Measurements from ENCODE around the gene IGF2R. TPM values are rescaled to one million over a fixed set of nuclear protein-coding genes. Genes with fewer than 3 reads are reported as not detected.

Gene IGF2R
- total RNA-seq, 5 donors from 2014 or later (not counting 1 experiment from before 2014, with no cell fraction given): 63.4 to 87.5 (median 70.5) TPM

DNA sequence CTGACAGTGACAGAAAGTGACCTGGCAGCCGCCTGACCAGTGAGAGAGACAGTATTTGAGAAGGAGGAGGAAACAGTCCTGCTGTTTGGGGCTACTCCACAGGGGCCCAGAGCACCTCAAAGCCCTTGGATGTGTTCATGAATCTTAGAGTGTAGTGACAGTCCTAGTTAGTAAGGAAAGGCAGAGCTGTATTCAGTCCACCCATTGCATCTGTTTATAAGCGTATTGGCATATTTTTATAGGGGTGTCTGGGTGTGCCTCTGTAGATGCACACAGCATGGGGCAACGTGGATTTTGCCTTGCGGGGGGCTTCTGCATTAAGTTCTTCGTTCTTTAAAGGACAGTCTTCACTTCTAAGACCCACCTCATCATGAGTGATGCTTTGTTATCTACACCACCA is 108.1 kb downstream of the IGF2R start:
- Histone ChIP-seq H3K4me3 (ENCODE audit: control insufficient read depth in 1 of 2, extremely low read depth in 1 of 2, low read length in 1 of 2) (no peak overlapping the region), H3K27me3 (replicated peaks in 1 of 2; ENCODE audit: control insufficient read depth in 2 of 2, extremely low read depth in 1 of 2, insufficient read depth in 2 of 2, low read length in 1 of 2) (no peaks in the 10 kb centered on the region), H3K4me1 (ENCODE audit: control insufficient read depth in 1 of 2, extremely low read depth in 1 of 2, insufficient read depth in 2 of 2, low read length in 2 of 2) (no peaks in the 10 kb centered on the region), H3K9me3 (no peaks in the 10 kb centered on the region), H3K27ac (ENCODE audit: low read length) (no peak overlapping the region), H3K36me3 (ENCODE audit: control insufficient read depth in 2 of 2, extremely low read depth in 1 of 2, insufficient read depth in 1 of 2, low read length in 1 of 2) (peaks cover 34 to 94% of the 10 kb centered on the region in 2 donors)
- POLR2A ChIA-PET: no interaction called here
- CTCF ChIA-PET: no interaction called here
- Mint-ChIP-seq H3K27ac (peak overlapping the region in 1 of 2 donors; percentile 50), H3K4me3 (no peak overlapping the region), H3K9me3 (no peaks in the 10 kb centered on the region), H3K27me3 (no peaks in the 10 kb centered on the region), H3K4me1 (no peaks in the 10 kb centered on the region), H3K36me3 (peaks cover 68% of the 10 kb centered on the region)
- WGBS (ENCODE audit: insufficient coverage): 85% methylated on average over 2 of the region's 5 CpGs
- DNase-seq (no peak), ATAC-seq (replicated peaks in 1 of 4) (no peak)

GRCh38 chr6:160077526-160077925 is 108.6 kb downstream of the IGF2R start:
- Mint-ChIP-seq H3K36me3 (peaks cover 64% of the 10 kb centered on the region), H3K27me3 (no peaks in the 10 kb centered on the region), H3K4me3 (no peak overlapping the region), H3K27ac (no peak overlapping the region), H3K9me3 (no peaks in the 10 kb centered on the region), H3K4me1 (no peaks in the 10 kb centered on the region)
- WGBS (ENCODE audit: insufficient coverage): no CpG with 5 or more reads among the region's 2 CpGs
- H3K4me1 ChIP-seq (ENCODE audit: control insufficient read depth in 1 of 2, extremely low read depth in 1 of 2, insufficient read depth in 2 of 2, low read length in 2 of 2): no peaks in the 10 kb centered on the region
- DNase-seq (no peak), ATAC-seq (replicated peaks in 1 of 4) (no peak)
- no peaks in the 10 kb centered on the region for H3K27me3 ChIP-seq (replicated peaks in 1 of 2; ENCODE audit: control insufficient read depth in 2 of 2, extremely low read depth in 1 of 2, insufficient read depth in 2 of 2, low read length in 1 of 2)
- H3K9me3 ChIP-seq: no peaks in the 10 kb centered on the region
- no peak overlapping the region for H3K27ac ChIP-seq (ENCODE audit: low read length)
- ChIA-PET POLR2A (no interaction called here), CTCF (no interaction called here)
- H3K4me3 ChIP-seq (ENCODE audit: control insufficient read depth in 1 of 2, extremely low read depth in 1 of 2, low read length in 1 of 2): no peak overlapping the region
- H3K36me3 ChIP-seq (ENCODE audit: control insufficient read depth in 2 of 2, extremely low read depth in 1 of 2, insufficient read depth in 1 of 2, low read length in 1 of 2): peaks cover 30 to 91% of the 10 kb centered on the region in 2 donors

- no peaks in the 10 kb centered on the region for H3K9me3 Mint-ChIP-seq
- no peaks in the 10 kb centered on the region for H3K9me3 ChIP-seq
- no peak overlapping the region for H3K27ac Mint-ChIP-seq
- peaks cover 63% of the 10 kb centered on the region for H3K36me3 Mint-ChIP-seq
- ATAC-seq (replicated peaks in 1 of 4): no peak
- peaks cover 18 to 85% of the 10 kb centered on the region in 2 donors for H3K36me3 ChIP-seq (ENCODE audit: control insufficient read depth in 2 of 2, extremely low read depth in 1 of 2, insufficient read depth in 1 of 2, low read length in 1 of 2)
- no peak overlapping the region for H3K27ac ChIP-seq (ENCODE audit: low read length)
- no peak overlapping the region for H3K4me3 ChIP-seq (ENCODE audit: control insufficient read depth in 1 of 2, extremely low read depth in 1 of 2, low read length in 1 of 2)
- CTCF ChIA-PET: no interaction called here
- no peaks in the 10 kb centered on the region for H3K4me1 Mint-ChIP-seq
- 97% methylated on average over 20 of the region's 23 CpGs for WGBS (ENCODE audit: insufficient coverage)
- H3K27me3 Mint-ChIP-seq: no peaks in the 10 kb centered on the region
- H3K4me1 ChIP-seq (ENCODE audit: control insufficient read depth in 1 of 2, extremely low read depth in 1 of 2, insufficient read depth in 2 of 2, low read length in 2 of 2): no peaks in the 10 kb centered on the region
- H3K27me3 ChIP-seq (replicated peaks in 1 of 2; ENCODE audit: control insufficient read depth in 2 of 2, extremely low read depth in 1 of 2, insufficient read depth in 2 of 2, low read length in 1 of 2): no peaks in the 10 kb centered on the region
- no peak for DNase-seq
- POLR2A ChIA-PET: interaction anchor here in 1 of 2 donors (0.6 kb wide), 1 partner anchor 228 kb away, joined by 10 read pairs; no protein-coding TSS in a partner anchor
- H3K4me3 Mint-ChIP-seq: no peak overlapping the region
Measured at GRCh38 chr6:160078883-160079685, 110.2 kb downstream of the IGF2R start.

DNA sequence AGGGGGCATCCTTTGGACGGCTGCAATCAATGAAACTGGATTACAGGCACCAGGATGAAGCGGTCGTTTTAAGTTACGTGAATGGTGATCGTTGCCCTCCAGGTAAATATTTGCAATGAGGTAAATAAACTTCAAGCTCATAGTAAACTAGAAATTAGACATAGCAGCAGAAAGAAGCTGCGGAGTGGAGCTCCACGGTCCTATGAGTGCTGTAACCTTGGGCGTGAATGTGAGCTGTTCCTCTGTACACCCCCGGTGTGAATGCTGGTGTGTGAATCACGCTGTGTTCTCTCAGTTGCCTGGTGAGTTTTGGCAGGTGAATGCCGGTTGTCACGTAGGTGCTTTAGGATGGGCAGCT is 110.8 kb downstream of the IGF2R start:
- H3K4me1 ChIP-seq (ENCODE audit: control insufficient read depth in 1 of 2, extremely low read depth in 1 of 2, insufficient read depth in 2 of 2, low read length in 2 of 2): no peaks in the 10 kb centered on the region
- peaks cover 24 to 85% of the 10 kb centered on the region in 2 donors for H3K36me3 ChIP-seq (ENCODE audit: control insufficient read depth in 2 of 2, extremely low read depth in 1 of 2, insufficient read depth in 1 of 2, low read length in 1 of 2)
- Mint-ChIP-seq H3K27ac (no peak overlapping the region), H3K36me3 (peaks cover 63% of the 10 kb centered on the region), H3K4me1 (no peaks in the 10 kb centered on the region), H3K4me3 (no peak overlapping the region), H3K9me3 (no peaks in the 10 kb centered on the region), H3K27me3 (no peaks in the 10 kb centered on the region)
- ATAC-seq (replicated peaks in 1 of 4) (no peak), DNase-seq (no peak)
- no peaks in the 10 kb centered on the region for H3K9me3 ChIP-seq
- 100% methylated on average over 5 of the region's 12 CpGs for WGBS (ENCODE audit: insufficient coverage)
- no peak overlapping the region for H3K27ac ChIP-seq (ENCODE audit: low read length)
- no peak overlapping the region for H3K4me3 ChIP-seq (ENCODE audit: control insufficient read depth in 1 of 2, extremely low read depth in 1 of 2, low read length in 1 of 2)
- H3K27me3 ChIP-seq (replicated peaks in 1 of 2; ENCODE audit: control insufficient read depth in 2 of 2, extremely low read depth in 1 of 2, insufficient read depth in 2 of 2, low read length in 1 of 2): no peaks in the 10 kb centered on the region
- CTCF ChIA-PET: interaction anchor here in 1 of 2 donors (0.5 kb wide), 1 partner anchor 45 kb away, joined by 3 read pairs; no protein-coding TSS in a partner anchor
- POLR2A ChIA-PET: interaction anchor here in 1 of 2 donors (0.6 to 0.7 kb wide), 2 partner anchors 84 to 228 kb away, joined by 4 to 10 read pairs; no protein-coding TSS in a partner anchor

- Mint-ChIP-seq H3K4me3 (no peak overlapping the region), H3K27ac (no peak overlapping the region), H3K4me1 (peaks cover 0 to 2% (median under 1%) of the 10 kb centered on the region in 3 donors), H3K9me3 (no peaks in the 10 kb centered on the region), H3K27me3 (no peaks in the 10 kb centered on the region), H3K36me3 (peaks cover 62% of the 10 kb centered on the region)
- H3K9me3 ChIP-seq: no peaks in the 10 kb centered on the region
- H3K27me3 ChIP-seq (replicated peaks in 1 of 2; ENCODE audit: control insufficient read depth in 2 of 2, extremely low read depth in 1 of 2, insufficient read depth in 2 of 2, low read length in 1 of 2): no peaks in the 10 kb centered on the region
- H3K4me3 ChIP-seq (ENCODE audit: control insufficient read depth in 1 of 2, extremely low read depth in 1 of 2, low read length in 1 of 2): no peak overlapping the region
- CTCF ChIA-PET: interaction anchor here in 1 of 2 donors (0.5 kb wide), 1 partner anchor 45 kb away, joined by 3 read pairs; no protein-coding TSS in a partner anchor
- peaks cover 24 to 87% of the 10 kb centered on the region in 2 donors for H3K36me3 ChIP-seq (ENCODE audit: control insufficient read depth in 2 of 2, extremely low read depth in 1 of 2, insufficient read depth in 1 of 2, low read length in 1 of 2)
- 99% methylated on average over 14 of the region's 17 CpGs for WGBS (ENCODE audit: insufficient coverage)
- H3K27ac ChIP-seq (ENCODE audit: low read length): no peak overlapping the region
- POLR2A ChIA-PET: interaction anchor here in 1 of 2 donors (0.6 to 0.7 kb wide), 3 partner anchors 85 to 229 kb away, joined by 3 to 10 read pairs (median 4); no protein-coding TSS in a partner anchor
- no peak for ATAC-seq (replicated peaks in 1 of 4)
- H3K4me1 ChIP-seq (ENCODE audit: control insufficient read depth in 1 of 2, extremely low read depth in 1 of 2, insufficient read depth in 2 of 2, low read length in 2 of 2): no peaks in the 10 kb centered on the region
- no peak for DNase-seq
Measured at GRCh38 chr6:160080097-160080496, 111.2 kb downstream of the IGF2R start.

- H3K27ac Mint-ChIP-seq: no peak overlapping the region
- DNase-seq (no peak), ATAC-seq (replicated peaks in 1 of 4) (no peak)
- Histone ChIP-seq H3K9me3 (no peaks in the 10 kb centered on the region), H3K4me1 (ENCODE audit: control insufficient read depth in 1 of 2, extremely low read depth in 1 of 2, insufficient read depth in 2 of 2, low read length in 2 of 2) (no peaks in the 10 kb centered on the region), H3K4me3 (ENCODE audit: control insufficient read depth in 1 of 2, extremely low read depth in 1 of 2, low read length in 1 of 2) (no peak overlapping the region), H3K27ac (ENCODE audit: low read length) (no peak overlapping the region), H3K27me3 (replicated peaks in 1 of 2; ENCODE audit: control insufficient read depth in 2 of 2, extremely low read depth in 1 of 2, insufficient read depth in 2 of 2, low read length in 1 of 2) (no peaks in the 10 kb centered on the region), H3K36me3 (ENCODE audit: control insufficient read depth in 2 of 2, extremely low read depth in 1 of 2, insufficient read depth in 1 of 2, low read length in 1 of 2) (peaks cover 28 to 87% of the 10 kb centered on the region in 2 donors)
- no peaks in the 10 kb centered on the region for H3K27me3 Mint-ChIP-seq
- H3K36me3 Mint-ChIP-seq: peaks cover 69% of the 10 kb centered on the region
- peaks cover 0 to 8% (median 2%) of the 10 kb centered on the region in 3 donors for H3K4me1 Mint-ChIP-seq
- H3K4me3 Mint-ChIP-seq: no peak overlapping the region
- H3K9me3 Mint-ChIP-seq: no peaks in the 10 kb centered on the region
- POLR2A ChIA-PET: interaction anchor here in 1 of 2 donors (0.6 kb wide), 1 partner anchor 79 kb away, joined by 3 read pairs; no protein-coding TSS in a partner anchor
- CTCF ChIA-PET: interaction anchor here in 1 of 2 donors (0.7 kb wide), 1 partner anchor 909 kb away, joined by 4 read pairs; no protein-coding TSS in a partner anchor
- WGBS (ENCODE audit: insufficient coverage): 100% methylated on average over 8 of the region's 11 CpGs
Measured at GRCh38 chr6:160081398-160081797, 112.5 kb downstream of the IGF2R start.

Measured in T-cell (primary cell).